Esophagus (tissue), 2 donors: ENCODE results near the gene SERPINA1. TPM values are rescaled to one million over a fixed set of nuclear protein-coding genes. Genes with fewer than 3 reads are reported as not detected.

ENCODE experiments used
- H3K27ac ChIP-seq, 2 donors: one replicate each; pipeline ENCODE4 v1.5.1; 2013; ENCODE audit warnings: low read depth in 2 of 2, mild to moderate bottlenecking in 2 of 2, inconsistent platforms in 1 of 2, low read length in 1 of 2, moderate library complexity in 1 of 2
- H3K27me3 ChIP-seq, 2 donors: one replicate each; pipeline ENCODE4 v1.6.1; 2013; ENCODE audit warnings: low read length in 2 of 2, control low read depth in 1 of 2, mild to moderate bottlenecking in 1 of 2; ENCODE audit not compliant: insufficient read depth in 2 of 2, control insufficient read depth in 1 of 2
- H3K36me3 ChIP-seq, 2 donors: one replicate each; pipeline ENCODE4 v1.6.1; 2013; ENCODE audit warnings: low read length in 1 of 2; ENCODE audit not compliant: control insufficient read depth in 2 of 2, insufficient read depth in 2 of 2
- H3K4me1 ChIP-seq, 2 donors: one replicate each; pipeline ENCODE4 v1.6.1; 2013; ENCODE audit warnings: low read length in 1 of 2; ENCODE audit not compliant: control insufficient read depth in 2 of 2, insufficient read depth in 2 of 2
- H3K4me3 ChIP-seq, 2 donors: one replicate each; pipeline ENCODE4 v1.5.1; 2013; ENCODE audit warnings: low read length in 2 of 2, mild to moderate bottlenecking in 2 of 2, low read depth in 1 of 2, moderate library complexity in 1 of 2
- H3K9me3 ChIP-seq, 2 donors: one replicate each; pipeline ENCODE4 v1.6.1; 2013; ENCODE audit warnings: mild to moderate bottlenecking in 2 of 2, low read depth in 1 of 2, low read length in 1 of 2, moderate library complexity in 1 of 2; ENCODE audit not compliant: control insufficient read depth in 2 of 2, insufficient read depth in 1 of 2
- WGBS, 2 donors: extraction: QIAGEN DNeasy Blood & Tissue Kit; methylation state at CpG; one replicate each; pipeline ENCODE4 v1.1.7; 2013; 5-methylcytosine and 5-hydroxymethylcytosine counted together
- polyA plus RNA-seq, 2 donors: library from polyadenylated mRNA; stranded (reverse); fragments of 200-250 nt; gene quantifications; one replicate each; pipeline ENCODE4 v1.2.3, GENCODE V29; 2013
- donor health status: healthy with polysubstance abuse.
- donor health status: Bipolar disorder and iron deficiency.

The SERPINA1 gene
- polyA plus RNA-seq, 2 donors = 1.5 to 2.2 TPM

DNA sequence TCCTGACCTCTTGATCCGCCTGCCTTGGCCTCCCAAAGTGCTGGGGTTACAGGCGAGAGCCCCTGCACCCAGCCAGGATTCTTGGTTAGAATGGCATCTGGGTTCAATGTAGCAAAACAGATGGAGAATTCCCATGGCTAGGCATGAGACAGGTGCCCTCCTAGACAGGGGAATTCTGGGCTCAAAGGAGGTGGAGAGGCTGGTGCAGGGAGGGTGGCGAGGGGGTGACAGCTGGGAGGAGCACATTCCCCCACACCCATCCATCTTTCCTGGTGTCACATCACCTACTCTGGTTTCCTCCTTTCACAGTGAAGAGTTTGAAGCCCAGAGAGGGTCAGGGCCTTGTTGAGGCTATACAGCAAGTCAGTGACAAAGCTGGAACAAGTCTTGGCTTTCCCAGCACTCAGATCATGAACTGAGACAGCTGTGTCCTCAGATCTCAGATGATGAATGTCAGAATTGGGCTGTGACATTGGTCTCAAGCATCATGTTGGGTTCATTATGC, 2.8 kb downstream of the SERPINA1 start:
- Histone ChIP-seq H3K9me3 (no peaks in the 10 kb centered on the region), H3K27me3 (no peaks in the 10 kb centered on the region), H3K27ac (no peak overlapping the region), H3K4me1 (peaks cover 0 to 4% of the 10 kb centered on the region in 2 donors), H3K4me3 (no peak overlapping the region), H3K36me3 (no peaks in the 10 kb centered on the region)
- 90% methylated on average over 3 of the region's 3 CpGs for WGBS, 2 donors

DNA sequence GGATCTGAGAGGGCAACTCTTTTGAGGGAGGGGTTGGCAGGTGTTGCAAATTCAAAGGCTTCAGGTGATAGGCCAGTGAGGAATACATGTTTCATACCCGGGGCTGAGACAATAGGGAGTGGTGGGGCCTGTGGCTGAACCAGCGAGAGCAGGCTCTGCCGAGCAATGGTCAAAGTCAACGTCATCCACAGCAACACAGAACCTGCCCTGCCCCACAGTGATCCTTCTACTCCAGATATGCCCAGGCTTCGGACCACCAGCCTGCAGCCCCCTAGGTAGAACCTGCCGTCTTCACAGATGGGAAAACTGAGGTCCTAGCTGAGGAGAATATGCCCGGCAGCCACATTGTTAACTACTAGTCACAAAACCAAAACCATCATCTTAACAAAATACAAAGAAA, 4.1 kb downstream of the SERPINA1 start:
- Histone ChIP-seq H3K4me1 (no peaks in the 10 kb centered on the region), H3K36me3 (no peaks in the 10 kb centered on the region), H3K9me3 (no peaks in the 10 kb centered on the region), H3K4me3 (no peak overlapping the region), H3K27ac (no peak overlapping the region), H3K27me3 (no peaks in the 10 kb centered on the region)
- 83 to 91% methylated on average over 7 of the region's 7 CpGs for WGBS, 2 donors

GRCh38 chr14:94383777-94384176, 4.6 kb downstream of the SERPINA1 start:
- H3K9me3 ChIP-seq = no peaks in the 10 kb centered on the region
- WGBS, 2 donors = 86 to 89% methylated on average over 3 of the region's 3 CpGs
- no peak overlapping the region for H3K27ac ChIP-seq
- H3K4me3 ChIP-seq = no peak overlapping the region
- H3K27me3 ChIP-seq = no peaks in the 10 kb centered on the region
- H3K4me1 ChIP-seq = no peaks in the 10 kb centered on the region
- H3K36me3 ChIP-seq = no peaks in the 10 kb centered on the region

DNA sequence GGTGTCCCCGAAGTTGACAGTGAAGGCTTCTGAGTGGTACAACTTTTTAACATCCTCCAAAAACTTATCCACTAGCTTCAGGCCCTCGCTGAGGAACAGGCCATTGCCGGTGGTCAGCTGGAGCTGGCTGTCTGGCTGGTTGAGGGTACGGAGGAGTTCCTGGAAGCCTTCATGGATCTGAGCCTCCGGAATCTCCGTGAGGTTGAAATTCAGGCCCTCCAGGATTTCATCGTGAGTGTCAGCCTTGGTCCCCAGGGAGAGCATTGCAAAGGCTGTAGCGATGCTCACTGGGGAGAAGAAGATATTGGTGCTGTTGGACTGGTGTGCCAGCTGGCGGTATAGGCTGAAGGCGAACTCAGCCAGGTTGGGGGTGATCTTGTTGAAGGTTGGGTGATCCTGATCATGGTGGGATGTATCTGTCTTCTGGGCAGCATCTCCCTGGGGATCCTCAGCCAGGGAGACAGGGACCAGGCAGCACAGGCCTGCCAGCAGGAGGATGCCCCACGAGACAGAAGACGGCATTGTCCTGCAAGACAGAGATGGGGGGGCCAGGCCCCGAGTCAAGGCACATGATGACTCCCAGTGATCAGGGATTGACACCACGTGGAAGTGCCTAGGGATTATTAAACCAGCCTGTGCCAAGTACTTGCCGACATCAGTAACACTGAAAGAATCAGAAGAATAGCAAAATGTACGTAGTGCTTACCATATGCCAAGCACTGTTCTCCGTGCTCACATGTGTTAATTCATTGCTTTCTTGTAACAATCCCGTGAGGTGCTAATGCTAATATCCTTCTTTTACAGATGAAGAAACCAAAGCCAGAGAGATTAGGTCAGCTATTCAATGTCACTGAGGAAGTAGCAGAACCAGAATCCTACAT, 5.4 kb downstream of the SERPINA1 start:
- whole genome bisulfite sequencing, 2 donors = 84 to 88% methylated on average over 18 of the region's 18 CpGs
- no peak overlapping the region for H3K4me3 ChIP-seq
- H3K9me3 ChIP-seq = no peaks in the 10 kb centered on the region
- H3K27ac ChIP-seq = no peak overlapping the region
- no peaks in the 10 kb centered on the region for H3K36me3 ChIP-seq
- peaks cover 0 to 3% of the 10 kb centered on the region in 2 donors for H3K27me3 ChIP-seq
- no peaks in the 10 kb centered on the region for H3K4me1 ChIP-seq

DNA sequence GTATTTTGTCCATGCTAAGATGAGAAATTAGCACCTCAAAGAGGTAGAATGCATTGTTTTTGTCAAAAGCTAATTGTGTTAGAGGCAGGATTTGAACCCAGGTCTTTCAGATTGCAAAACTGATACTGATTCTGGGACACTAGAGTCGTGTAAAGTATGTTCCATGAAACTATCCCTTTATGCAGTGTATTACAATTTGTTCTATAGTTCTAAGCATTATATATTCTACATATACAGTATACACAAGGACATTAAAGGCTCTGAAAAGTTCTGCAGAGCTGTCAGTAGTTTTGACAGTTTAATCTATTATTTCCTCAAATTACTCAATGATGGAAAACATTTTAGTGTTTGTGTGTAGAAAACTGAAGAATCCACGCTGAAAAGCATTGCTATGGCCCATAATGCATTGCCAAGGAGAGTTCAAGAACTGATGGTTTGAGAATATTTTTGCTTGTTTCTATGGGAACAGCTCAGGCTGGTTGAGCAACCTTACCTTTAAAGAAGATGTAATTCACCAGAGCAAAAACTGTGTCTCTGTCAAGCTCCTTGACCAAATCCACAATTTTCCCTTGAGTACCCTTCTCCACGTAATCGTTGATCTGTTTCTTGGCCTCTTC, 6.2 kb downstream of the SERPINA1 start:
- no peaks in the 10 kb centered on the region for H3K36me3 ChIP-seq
- 79 to 82% methylated on average over 4 of the region's 4 CpGs for WGBS, 2 donors
- no peak overlapping the region for H3K27ac ChIP-seq
- H3K9me3 ChIP-seq = no peaks in the 10 kb centered on the region
- H3K4me1 ChIP-seq = no peaks in the 10 kb centered on the region
- peaks cover 0 to 3% of the 10 kb centered on the region in 2 donors for H3K27me3 ChIP-seq
- H3K4me3 ChIP-seq = no peak overlapping the region

DNA sequence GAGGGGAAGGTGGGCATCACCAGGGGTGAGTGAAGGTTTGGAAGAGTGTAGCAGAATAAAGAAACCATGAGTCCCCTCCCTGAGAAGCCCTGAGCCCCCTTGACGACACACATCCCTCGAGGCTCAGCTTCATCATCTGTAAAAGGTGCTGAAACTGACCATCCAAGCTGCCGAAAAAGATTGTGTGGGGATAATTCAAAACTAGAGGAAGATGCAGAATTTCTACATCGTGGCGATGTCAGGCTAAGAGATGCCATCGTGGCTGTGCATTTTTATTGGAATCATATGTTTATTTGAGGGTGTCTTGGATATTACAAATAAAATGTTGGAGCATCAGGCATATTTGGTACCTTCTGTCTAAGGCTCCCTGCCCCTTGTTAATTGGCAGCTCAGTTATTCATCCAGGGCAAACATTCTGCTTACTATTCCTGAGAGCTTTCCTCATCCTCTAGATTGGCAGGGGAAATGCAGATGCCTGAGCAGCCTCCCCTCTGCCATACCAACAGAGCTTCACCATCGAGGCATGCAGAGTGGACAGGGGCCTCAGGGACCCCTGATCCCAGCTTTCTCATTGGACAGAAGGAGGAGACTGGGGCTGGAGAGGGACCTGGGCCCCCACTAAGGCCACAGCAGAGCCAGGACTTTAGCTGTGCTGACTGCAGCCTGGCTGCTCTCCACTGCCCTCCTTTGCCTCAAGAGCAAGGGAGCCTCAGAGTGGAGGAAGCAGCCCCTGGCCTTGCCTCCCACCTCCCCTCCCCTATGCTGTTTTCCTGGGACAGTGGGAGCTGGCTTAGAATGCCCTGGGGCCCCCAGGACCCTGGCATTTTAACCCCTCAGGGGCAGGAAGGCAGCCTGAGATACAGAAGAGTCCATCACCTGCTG, 7.0 kb downstream of the SERPINA1 start:
- Histone ChIP-seq H3K27ac (no peak overlapping the region), H3K36me3 (no peaks in the 10 kb centered on the region), H3K4me3 (no peak overlapping the region), H3K27me3 (peaks cover 0 to 3% of the 10 kb centered on the region in 2 donors), H3K9me3 (no peaks in the 10 kb centered on the region), H3K4me1 (no peaks in the 10 kb centered on the region)
- 77 to 82% methylated on average over 7 of the region's 7 CpGs for WGBS, 2 donors

- WGBS, 2 donors = 77 to 81% methylated on average over 16 of the region's 16 CpGs
- Histone ChIP-seq H3K27ac (no peak overlapping the region), H3K4me1 (no peaks in the 10 kb centered on the region), H3K9me3 (no peaks in the 10 kb centered on the region), H3K36me3 (no peaks in the 10 kb centered on the region), H3K4me3 (no peak overlapping the region), H3K27me3 (peaks cover 0 to 3% of the 10 kb centered on the region in 2 donors)
Measured at GRCh38 chr14:94380225-94381148, 7.9 kb downstream of the SERPINA1 start.

GRCh38 chr14:94379291-94380224, 8.8 kb downstream of the SERPINA1 start:
- Histone ChIP-seq H3K27ac (no peak overlapping the region), H3K27me3 (peaks cover 0 to 3% of the 10 kb centered on the region in 2 donors), H3K9me3 (no peaks in the 10 kb centered on the region), H3K4me3 (no peak overlapping the region), H3K4me1 (no peaks in the 10 kb centered on the region), H3K36me3 (no peaks in the 10 kb centered on the region)
- WGBS, 2 donors = 72 to 73% methylated on average over 16 of the region's 16 CpGs
